Tibial nerve (tissue), 4 donors: Measurements from ENCODE around the gene BAIAP2.

ENCODE experiments used
- EP300 ChIP-seq, 2 donors: sonication (generic); formaldehyde crosslinking; IDR thresholded peaks; one replicate each; pipeline ENCODE4 v1.6.1; 2017; ENCODE audit warnings: antibody characterized with exemption in 2 of 2, mild to moderate bottlenecking in 1 of 2
- POLR2A ChIP-seq, 2 donors: fragments of 450-650 bp; IDR thresholded peaks; one replicate each; pipeline ENCODE4 v1.6.1; 2017; ENCODE audit warnings: antibody characterized with exemption in 2 of 2, mild to moderate bottlenecking in 2 of 2, moderate library complexity in 2 of 2
- TF ChIP-seq, protein P1 (sequence below), 5 experiments: fragments of 200-600 bp in 3 of 5; fragments of 450-650 bp in 2 of 5; sonication (generic) in 3 of 5; IDR thresholded peaks; one replicate each; pipeline ENCODE4 v1.5.1; 2016 to 2019; ENCODE audit warnings: antibody characterized with exemption in 5 of 5, mild to moderate bottlenecking in 3 of 5, moderate library complexity in 2 of 5

DNA sequence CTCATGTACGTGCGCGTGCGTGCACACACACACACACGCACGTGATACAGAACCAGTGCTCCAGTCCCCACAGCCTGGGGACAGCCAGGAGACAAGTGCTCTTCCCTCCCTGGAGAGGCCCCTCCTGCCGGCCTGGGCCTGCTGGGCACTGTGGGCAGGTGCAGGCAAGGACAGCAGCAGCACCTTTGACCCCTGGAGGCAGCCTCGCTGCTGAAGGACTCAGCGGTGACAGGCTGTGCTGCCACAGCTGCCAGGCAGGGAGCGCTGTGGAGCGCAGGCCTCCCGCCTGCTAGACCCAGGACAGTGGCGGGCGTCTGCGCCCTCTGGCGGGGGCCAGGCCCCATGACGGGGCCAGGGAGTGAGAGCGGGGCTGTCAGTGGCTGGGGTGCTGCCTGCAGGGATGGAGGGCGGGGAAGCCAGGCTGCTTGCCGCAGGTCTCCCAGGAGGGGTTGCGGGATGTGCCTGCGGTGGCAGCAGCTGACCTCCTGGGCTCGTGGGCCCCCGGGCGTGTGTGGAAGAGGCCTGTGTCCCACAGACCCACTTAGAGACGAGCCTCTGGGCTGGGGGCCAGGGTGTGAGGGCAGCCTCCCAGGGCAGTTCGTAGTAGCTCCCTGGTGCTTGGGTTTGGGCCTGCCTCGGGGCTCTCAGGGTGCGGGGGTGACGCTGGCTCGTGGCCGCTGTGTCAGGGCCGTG lies 66.8 kb downstream of the BAIAP2 start:
- TF ChIP-seq, protein P1, sequence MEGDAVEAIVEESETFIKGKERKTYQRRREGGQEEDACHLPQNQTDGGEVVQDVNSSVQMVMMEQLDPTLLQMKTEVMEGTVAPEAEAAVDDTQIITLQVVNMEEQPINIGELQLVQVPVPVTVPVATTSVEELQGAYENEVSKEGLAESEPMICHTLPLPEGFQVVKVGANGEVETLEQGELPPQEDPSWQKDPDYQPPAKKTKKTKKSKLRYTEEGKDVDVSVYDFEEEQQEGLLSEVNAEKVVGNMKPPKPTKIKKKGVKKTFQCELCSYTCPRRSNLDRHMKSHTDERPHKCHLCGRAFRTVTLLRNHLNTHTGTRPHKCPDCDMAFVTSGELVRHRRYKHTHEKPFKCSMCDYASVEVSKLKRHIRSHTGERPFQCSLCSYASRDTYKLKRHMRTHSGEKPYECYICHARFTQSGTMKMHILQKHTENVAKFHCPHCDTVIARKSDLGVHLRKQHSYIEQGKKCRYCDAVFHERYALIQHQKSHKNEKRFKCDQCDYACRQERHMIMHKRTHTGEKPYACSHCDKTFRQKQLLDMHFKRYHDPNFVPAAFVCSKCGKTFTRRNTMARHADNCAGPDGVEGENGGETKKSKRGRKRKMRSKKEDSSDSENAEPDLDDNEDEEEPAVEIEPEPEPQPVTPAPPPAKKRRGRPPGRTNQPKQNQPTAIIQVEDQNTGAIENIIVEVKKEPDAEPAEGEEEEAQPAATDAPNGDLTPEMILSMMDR (IDR thresholded peaks at IDR 0.05) = peak; percentile 100
- TF ChIP-seq POLR2A (IDR thresholded peaks at IDR 0.05) (no peak), EP300 (IDR thresholded peaks at IDR 0.05) (peak; percentile 26 to 56)
